Measurements from ENCODE around the gene LCOR. TPM values are rescaled to one million over a fixed set of nuclear protein-coding genes. Genes with fewer than 3 reads are reported as not detected.

LCOR gene
- total and polyA plus RNA-seq, 9 of the 15 experiments (the other 6 are each of a cell fraction or from before 2014, with no cell fraction given) = 3.6 to 25.2 (median 14.4) TPM

DNA sequence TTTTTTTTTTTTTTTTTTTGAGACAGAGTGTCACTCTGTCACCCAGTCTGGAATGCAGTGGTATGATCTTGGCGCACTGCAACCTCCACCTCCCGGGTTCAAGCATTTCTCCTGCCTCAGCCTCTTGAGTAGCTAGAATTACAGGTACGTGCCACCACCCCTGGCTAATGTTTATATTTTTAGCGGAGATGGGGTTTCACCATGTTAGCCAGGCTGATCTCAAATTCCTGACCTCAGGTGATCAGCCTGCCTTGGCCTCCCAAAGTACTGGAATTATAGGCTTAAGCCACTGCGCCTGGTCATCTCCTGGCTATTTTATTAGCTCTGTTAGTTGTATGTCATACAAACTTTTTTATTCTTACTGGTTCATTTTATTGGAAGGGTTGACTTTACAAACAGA, 103.0 kb downstream of the LCOR start (continued):
- TF ChIP-seq ZC3H8 (IDR thresholded peaks at IDR 0.05) (no peak), ZNF699 (CRISPR knock-in tag; IDR thresholded peaks at IDR 0.05; ENCODE audit: insufficient replicate concordance) (no peak), TSC22D4 (tag; IDR thresholded peaks at IDR 0.05) (no peak), FOXK1 (CRISPR knock-in tag; IDR thresholded peaks at IDR 0.05; ENCODE audit: borderline replicate concordance) (no peak), HEY1 (CRISPR knock-in tag; IDR thresholded peaks at IDR 0.05; ENCODE audit: borderline replicate concordance) (no peak), NR3C1 (CRISPR knock-in tag; IDR thresholded peaks at IDR 0.05) (no peak), CBFA2T2 (conservative IDR thresholded peaks at IDR 0.05) (no peak), ARID2 (IDR thresholded peaks at IDR 0.05) (no peak), ZNF133 (CRISPR knock-in tag; IDR thresholded peaks at IDR 0.05) (no peak), DMBX1 (CRISPR knock-in tag; IDR thresholded peaks at IDR 0.05; ENCODE audit: borderline replicate concordance) (no peak)

DNA sequence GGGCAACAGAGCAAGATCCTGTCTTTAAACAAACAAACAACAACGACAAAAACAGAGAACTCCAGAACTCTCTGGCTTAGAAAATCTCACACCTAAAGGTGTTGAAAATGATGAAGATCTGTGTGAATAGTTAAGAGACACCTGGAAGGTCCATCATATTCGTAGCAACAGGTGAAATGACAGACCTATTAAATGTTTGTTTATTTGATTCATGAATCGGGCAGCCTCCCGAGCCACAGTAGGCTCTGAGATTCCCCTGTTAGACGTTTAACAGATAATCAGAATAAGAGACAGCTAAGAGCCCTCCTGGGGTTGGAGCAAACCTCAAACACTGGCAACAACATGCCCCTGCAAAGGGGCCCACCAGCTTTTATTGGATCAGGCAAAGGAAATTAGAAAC, 103.7 kb downstream of the LCOR start:
- H3K4me2 ChIP-seq (ENCODE audit: insufficient read depth, low read length) = no peak overlapping the region
- ChIA-PET CTCF (ENCODE audit: low intra/inter-chr PET ratio) (no interaction called here), POLR2A (no interaction called here)
- H3K9ac ChIP-seq (ENCODE audit: insufficient read depth in 1 of 2, low read depth in 2 of 2, low read length in 2 of 2) = no peak overlapping the region
- intact Hi-C loops (cut with micrococcal nuclease) (no loop called here), in situ Hi-C loops (cut with MboI) (no loop called here)
- H3K36me3 ChIP-seq (ENCODE audit: control insufficient read depth, insufficient read depth, low read length) = no peaks in the 10 kb centered on the region
- no peaks in the 10 kb centered on the region for H3K9me3 ChIP-seq (replicated peaks; ENCODE audit: control insufficient read depth, insufficient read depth, low read depth, low read length)
- no TSS peak for BruUV-seq (replicated peaks)
- H3K4me3 ChIP-seq = no peak overlapping the region
- ATAC-seq (no peak), DNase-seq (ENCODE audit: extremely low read depth in 1 of 4, low spot score in 3 of 4) (no peak), FAIRE-seq (no peak)
- no peaks in the 10 kb centered on the region for H3K27me3 ChIP-seq (ENCODE audit: control insufficient read depth in 2 of 2, insufficient read depth in 2 of 2, low read length in 2 of 2)
- no peak overlapping the region for H2AFZ ChIP-seq (ENCODE audit: low read depth, low read length)
- H3K27ac ChIP-seq (ENCODE audit: extremely low read depth, low read depth, low read length) = no peak overlapping the region
- no peaks in the 10 kb centered on the region for H3K9me1 ChIP-seq (ENCODE audit: control insufficient read depth, insufficient read depth, low read length)
- H3K4me1 ChIP-seq (replicated peaks in 1 of 2; ENCODE audit: control insufficient read depth in 2 of 2, insufficient read depth in 2 of 2, low read length in 2 of 2) = no peaks in the 10 kb centered on the region; a peak in 1 of 5 replicates
- 83% methylated on average over 5 of the region's 5 CpGs for WGBS (ENCODE audit: insufficient coverage, low coverage, missing lambda C conversion rate)
- H4K20me1 ChIP-seq (replicated peaks; ENCODE audit: control insufficient read depth, insufficient read depth, low read length) = no peaks in the 10 kb centered on the region
- no peaks in the 10 kb centered on the region; the same call in 2 of the 3 replicates for H3K79me2 ChIP-seq (ENCODE audit: control insufficient read depth, insufficient read depth, low read length)
- TF ChIP-seq, protein P1, sequence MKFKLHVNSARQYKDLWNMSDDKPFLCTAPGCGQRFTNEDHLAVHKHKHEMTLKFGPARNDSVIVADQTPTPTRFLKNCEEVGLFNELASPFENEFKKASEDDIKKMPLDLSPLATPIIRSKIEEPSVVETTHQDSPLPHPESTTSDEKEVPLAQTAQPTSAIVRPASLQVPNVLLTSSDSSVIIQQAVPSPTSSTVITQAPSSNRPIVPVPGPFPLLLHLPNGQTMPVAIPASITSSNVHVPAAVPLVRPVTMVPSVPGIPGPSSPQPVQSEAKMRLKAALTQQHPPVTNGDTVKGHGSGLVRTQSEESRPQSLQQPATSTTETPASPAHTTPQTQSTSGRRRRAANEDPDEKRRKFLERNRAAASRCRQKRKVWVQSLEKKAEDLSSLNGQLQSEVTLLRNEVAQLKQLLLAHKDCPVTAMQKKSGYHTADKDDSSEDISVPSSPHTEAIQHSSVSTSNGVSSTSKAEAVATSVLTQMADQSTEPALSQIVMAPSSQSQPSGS (CRISPR knock-in tag; IDR thresholded peaks at IDR 0.05) = no peak
- TF ChIP-seq CHD4 (IDR thresholded peaks at IDR 0.05; ENCODE audit: insufficient read depth, insufficient replicate concordance, low read depth, low read length, poor library complexity, severe bottlenecking) = no peak
- TF ChIP-seq, protein P2, sequence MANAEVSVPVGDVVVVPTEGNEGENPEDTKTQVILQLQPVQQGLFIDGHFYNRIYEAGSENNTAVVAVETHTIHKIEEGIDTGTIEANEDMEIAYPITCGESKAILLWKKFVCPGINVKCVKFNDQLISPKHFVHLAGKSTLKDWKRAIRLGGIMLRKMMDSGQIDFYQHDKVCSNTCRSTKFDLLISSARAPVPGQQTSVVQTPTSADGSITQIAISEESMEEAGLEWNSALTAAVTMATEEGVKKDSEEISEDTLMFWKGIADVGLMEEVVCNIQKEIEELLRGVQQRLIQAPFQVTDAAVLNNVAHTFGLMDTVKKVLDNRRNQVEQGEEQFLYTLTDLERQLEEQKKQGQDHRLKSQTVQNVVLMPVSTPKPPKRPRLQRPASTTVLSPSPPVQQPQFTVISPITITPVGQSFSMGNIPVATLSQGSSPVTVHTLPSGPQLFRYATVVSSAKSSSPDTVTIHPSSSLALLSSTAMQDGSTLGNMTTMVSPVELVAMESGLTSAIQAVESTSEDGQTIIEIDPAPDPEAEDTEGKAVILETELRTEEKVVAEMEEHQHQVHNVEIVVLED (CRISPR knock-in tag; IDR thresholded peaks at IDR 0.05) = no peak
- no peak for TF ChIP-seq TARDBP (IDR thresholded peaks at IDR 0.05)
- TF ChIP-seq PPARD (CRISPR knock-in tag; IDR thresholded peaks at IDR 0.05) = no peak
- no peak for TF ChIP-seq EWSR1 (IDR thresholded peaks at IDR 0.05; ENCODE audit: borderline replicate concordance, low read depth, partially characterized antibody)
- TF ChIP-seq, protein P3, sequence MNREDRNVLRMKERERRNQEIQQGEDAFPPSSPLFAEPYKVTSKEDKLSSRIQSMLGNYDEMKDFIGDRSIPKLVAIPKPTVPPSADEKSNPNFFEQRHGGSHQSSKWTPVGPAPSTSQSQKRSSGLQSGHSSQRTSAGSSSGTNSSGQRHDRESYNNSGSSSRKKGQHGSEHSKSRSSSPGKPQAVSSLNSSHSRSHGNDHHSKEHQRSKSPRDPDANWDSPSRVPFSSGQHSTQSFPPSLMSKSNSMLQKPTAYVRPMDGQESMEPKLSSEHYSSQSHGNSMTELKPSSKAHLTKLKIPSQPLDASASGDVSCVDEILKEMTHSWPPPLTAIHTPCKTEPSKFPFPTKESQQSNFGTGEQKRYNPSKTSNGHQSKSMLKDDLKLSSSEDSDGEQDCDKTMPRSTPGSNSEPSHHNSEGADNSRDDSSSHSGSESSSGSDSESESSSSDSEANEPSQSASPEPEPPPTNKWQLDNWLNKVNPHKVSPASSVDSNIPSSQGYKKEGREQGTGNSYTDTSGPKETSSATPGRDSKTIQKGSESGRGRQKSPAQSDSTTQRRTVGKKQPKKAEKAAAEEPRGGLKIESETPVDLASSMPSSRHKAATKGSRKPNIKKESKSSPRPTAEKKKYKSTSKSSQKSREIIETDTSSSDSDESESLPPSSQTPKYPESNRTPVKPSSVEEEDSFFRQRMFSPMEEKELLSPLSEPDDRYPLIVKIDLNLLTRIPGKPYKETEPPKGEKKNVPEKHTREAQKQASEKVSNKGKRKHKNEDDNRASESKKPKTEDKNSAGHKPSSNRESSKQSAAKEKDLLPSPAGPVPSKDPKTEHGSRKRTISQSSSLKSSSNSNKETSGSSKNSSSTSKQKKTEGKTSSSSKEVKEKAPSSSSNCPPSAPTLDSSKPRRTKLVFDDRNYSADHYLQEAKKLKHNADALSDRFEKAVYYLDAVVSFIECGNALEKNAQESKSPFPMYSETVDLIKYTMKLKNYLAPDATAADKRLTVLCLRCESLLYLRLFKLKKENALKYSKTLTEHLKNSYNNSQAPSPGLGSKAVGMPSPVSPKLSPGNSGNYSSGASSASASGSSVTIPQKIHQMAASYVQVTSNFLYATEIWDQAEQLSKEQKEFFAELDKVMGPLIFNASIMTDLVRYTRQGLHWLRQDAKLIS (CRISPR knock-in tag; IDR thresholded peaks at IDR 0.05) = no peak
